Measurements from ENCODE around the gene KBTBD6. TPM values are rescaled to one million over a fixed set of nuclear protein-coding genes. Genes with fewer than 3 reads are reported as not detected.
A peak's percentile ranks its signal among the peaks of the same experiment; 100 is the strongest.

Gene KBTBD6
- total RNA-seq, 1 experiment from 2014 or later = 9.3 TPM

DNA sequence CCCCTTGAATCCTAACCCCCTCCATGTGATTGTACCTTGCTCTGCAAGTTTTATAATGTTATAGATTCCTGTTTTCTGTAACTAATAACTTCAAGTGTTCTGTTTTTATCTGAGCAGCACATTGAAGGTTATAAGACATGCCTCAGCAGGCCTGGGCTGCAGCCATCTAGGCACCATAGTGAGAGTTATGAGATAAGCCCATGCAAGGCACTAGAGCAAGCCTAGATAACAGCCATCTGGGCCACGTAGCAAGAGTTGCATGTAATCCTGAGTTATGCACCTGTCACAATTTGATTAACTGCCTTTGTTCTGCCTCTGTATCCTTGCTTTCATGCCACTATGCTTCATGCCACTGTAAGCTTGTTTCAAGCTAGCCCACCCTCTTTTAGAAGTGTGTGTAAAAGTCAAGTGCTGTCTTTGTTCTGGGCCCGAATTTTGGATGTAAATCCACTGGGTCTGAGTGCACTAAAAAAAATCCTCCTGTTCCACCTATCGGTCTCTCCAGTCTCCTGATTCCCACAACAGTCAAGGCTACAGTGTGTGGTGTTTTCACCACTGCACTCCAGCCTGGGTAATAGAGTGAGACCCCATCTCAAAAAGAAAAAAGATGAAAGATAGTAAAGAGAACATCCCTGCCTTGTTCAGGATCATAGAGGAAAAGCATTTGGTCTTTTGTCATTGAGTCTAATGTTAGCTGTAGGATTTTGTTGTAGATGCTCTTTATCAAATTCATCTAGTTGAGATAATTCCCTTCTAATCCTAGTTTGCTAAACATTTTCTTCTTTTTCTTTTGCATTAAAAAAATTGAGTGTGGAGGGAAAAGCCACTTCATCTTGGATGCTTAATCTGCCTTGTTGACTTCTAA is 16.0 kb upstream of the KBTBD6 start:
- H3K36me3 ChIP-seq (ENCODE audit: control insufficient read depth, insufficient read depth, low read length) = no peaks in the 10 kb centered on the region
- Mint-ChIP-seq H3K4me3 (ENCODE audit: unreplicated experiment) (no peak overlapping the region), H3K4me1 (ENCODE audit: low read depth, unreplicated experiment) (no peaks in the 10 kb centered on the region), H3K36me3 (ENCODE audit: insufficient read depth, unreplicated experiment) (peaks cover 16% of the 10 kb centered on the region), H3K27me3 (ENCODE audit: insufficient read depth, unreplicated experiment) (no peaks in the 10 kb centered on the region), H3K9me3 (ENCODE audit: unreplicated experiment) (peaks cover 67% of the 10 kb centered on the region), H3K27ac (ENCODE audit: unreplicated experiment) (no peak overlapping the region)
- intact Hi-C loops (cut with micrococcal nuclease; ENCODE audit: unreplicated experiment) = no loop called here
- H3K9me3 ChIP-seq = peaks cover 39% of the 10 kb centered on the region
- H3K27me3 ChIP-seq (replicated peaks; ENCODE audit: control insufficient read depth, insufficient read depth, low read length) = no peaks in the 10 kb centered on the region
- POLR2A ChIA-PET = no interaction called here
- H3K4me3 ChIP-seq (ENCODE audit: low read depth, low read length) = no peak overlapping the region
- TF ChIP-seq, protein P1, sequence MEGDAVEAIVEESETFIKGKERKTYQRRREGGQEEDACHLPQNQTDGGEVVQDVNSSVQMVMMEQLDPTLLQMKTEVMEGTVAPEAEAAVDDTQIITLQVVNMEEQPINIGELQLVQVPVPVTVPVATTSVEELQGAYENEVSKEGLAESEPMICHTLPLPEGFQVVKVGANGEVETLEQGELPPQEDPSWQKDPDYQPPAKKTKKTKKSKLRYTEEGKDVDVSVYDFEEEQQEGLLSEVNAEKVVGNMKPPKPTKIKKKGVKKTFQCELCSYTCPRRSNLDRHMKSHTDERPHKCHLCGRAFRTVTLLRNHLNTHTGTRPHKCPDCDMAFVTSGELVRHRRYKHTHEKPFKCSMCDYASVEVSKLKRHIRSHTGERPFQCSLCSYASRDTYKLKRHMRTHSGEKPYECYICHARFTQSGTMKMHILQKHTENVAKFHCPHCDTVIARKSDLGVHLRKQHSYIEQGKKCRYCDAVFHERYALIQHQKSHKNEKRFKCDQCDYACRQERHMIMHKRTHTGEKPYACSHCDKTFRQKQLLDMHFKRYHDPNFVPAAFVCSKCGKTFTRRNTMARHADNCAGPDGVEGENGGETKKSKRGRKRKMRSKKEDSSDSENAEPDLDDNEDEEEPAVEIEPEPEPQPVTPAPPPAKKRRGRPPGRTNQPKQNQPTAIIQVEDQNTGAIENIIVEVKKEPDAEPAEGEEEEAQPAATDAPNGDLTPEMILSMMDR (IDR thresholded peaks at IDR 0.05; ENCODE audit: insufficient read depth in 1 of 2, low read depth in 1 of 2, low read length in 1 of 2, severe bottlenecking in 1 of 2, unreplicated experiment in 1 of 2) = no peak
- no peaks in the 10 kb centered on the region for H3K4me1 ChIP-seq
- CTCF ChIA-PET = no interaction called here
- no TSS peak for BruUV-seq (replicated peaks)
- peak in 1 of 2 experiments; percentile 30 for DNase-seq

- H3K4me3 ChIP-seq (ENCODE audit: low read depth, low read length) = no peak overlapping the region
- intact Hi-C loops (cut with micrococcal nuclease; ENCODE audit: unreplicated experiment) = no loop called here
- Mint-ChIP-seq H3K4me1 (ENCODE audit: low read depth, unreplicated experiment) (no peaks in the 10 kb centered on the region), H3K4me3 (ENCODE audit: unreplicated experiment) (no peak overlapping the region), H3K36me3 (ENCODE audit: insufficient read depth, unreplicated experiment) (peaks cover 9% of the 10 kb centered on the region), H3K9me3 (ENCODE audit: unreplicated experiment) (peaks cover 34% of the 10 kb centered on the region), H3K27me3 (ENCODE audit: insufficient read depth, unreplicated experiment) (no peaks in the 10 kb centered on the region), H3K27ac (ENCODE audit: unreplicated experiment) (no peak overlapping the region)
- TF ChIP-seq, protein P1 (IDR thresholded peaks at IDR 0.05; ENCODE audit: insufficient read depth in 1 of 2, low read depth in 1 of 2, low read length in 1 of 2, severe bottlenecking in 1 of 2, unreplicated experiment in 1 of 2) = no peak
- no peak for DNase-seq
- CTCF ChIA-PET = no interaction called here
- no peaks in the 10 kb centered on the region for H3K36me3 ChIP-seq (ENCODE audit: control insufficient read depth, insufficient read depth, low read length)
- no peaks in the 10 kb centered on the region for H3K27me3 ChIP-seq (replicated peaks; ENCODE audit: control insufficient read depth, insufficient read depth, low read length)
- H3K9me3 ChIP-seq = peaks cover 33% of the 10 kb centered on the region
- no TSS peak for BruUV-seq (replicated peaks)
- POLR2A ChIA-PET = no interaction called here
- no peaks in the 10 kb centered on the region for H3K4me1 ChIP-seq
Observed at GRCh38 chr13:41145136-41145908, 12.7 kb upstream of the KBTBD6 start.

DNA sequence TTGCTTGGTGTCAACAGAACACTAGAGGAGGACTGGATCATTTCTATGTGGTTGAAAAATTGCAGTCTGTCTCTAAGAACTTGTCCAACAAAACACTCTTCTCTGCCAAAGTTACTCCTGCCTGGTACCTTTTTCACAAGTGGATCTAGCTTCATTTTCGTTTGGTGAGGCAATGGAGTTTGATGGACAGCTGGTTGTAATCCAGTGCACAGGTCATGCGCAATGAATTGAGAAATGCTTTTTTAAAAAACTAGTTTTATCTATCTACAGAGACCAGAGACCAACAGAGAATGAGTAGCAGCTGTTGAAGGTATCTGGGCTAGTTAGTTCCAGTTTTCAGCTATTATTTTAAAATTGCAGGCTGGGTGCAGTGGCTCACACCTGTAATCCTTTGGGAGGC is 12.0 kb upstream of the KBTBD6 start:
- intact Hi-C loops (cut with micrococcal nuclease; ENCODE audit: unreplicated experiment) = no loop called here

More for the DNA sequence above, 12.0 kb upstream of the KBTBD6 start:
- Mint-ChIP-seq H3K36me3 (ENCODE audit: insufficient read depth, unreplicated experiment) (peaks cover 9% of the 10 kb centered on the region), H3K4me3 (ENCODE audit: unreplicated experiment) (no peak overlapping the region), H3K9me3 (ENCODE audit: unreplicated experiment) (peaks cover 26% of the 10 kb centered on the region), H3K4me1 (ENCODE audit: low read depth, unreplicated experiment) (no peaks in the 10 kb centered on the region), H3K27ac (ENCODE audit: unreplicated experiment) (no peak overlapping the region), H3K27me3 (ENCODE audit: insufficient read depth, unreplicated experiment) (no peaks in the 10 kb centered on the region)
- TF ChIP-seq, protein P1 (IDR thresholded peaks at IDR 0.05; ENCODE audit: insufficient read depth in 1 of 2, low read depth in 1 of 2, low read length in 1 of 2, severe bottlenecking in 1 of 2, unreplicated experiment in 1 of 2) = no peak
- Histone ChIP-seq H3K9me3 (peaks cover 26% of the 10 kb centered on the region), H3K27me3 (replicated peaks; ENCODE audit: control insufficient read depth, insufficient read depth, low read length) (no peaks in the 10 kb centered on the region), H3K36me3 (ENCODE audit: control insufficient read depth, insufficient read depth, low read length) (no peaks in the 10 kb centered on the region), H3K4me1 (no peaks in the 10 kb centered on the region), H3K4me3 (ENCODE audit: low read depth, low read length) (no peak overlapping the region)
- no TSS peak for BruUV-seq (replicated peaks)
- ChIA-PET CTCF (no interaction called here), POLR2A (no interaction called here)
- no peak for DNase-seq

Data from Caco-2 (cell line).